HCT116 (cell line): ENCODE measurements around the gene KLF6. TPM values are rescaled to one million over a fixed set of nuclear protein-coding genes. Genes with fewer than 3 reads are reported as not detected.

Experiments used
- ATAC-seq: fragments of 200-7000 bp; cut with Tn5 transposase; 2 replicates; pipeline ENCODE4 v1.9.1; 2020; ENCODE audit warnings: mild to moderate bottlenecking, moderate library complexity
- BruUV-seq: library from RNA; stranded (reverse); fragments of 400-500 nt; replicated peaks from 2 replicates; lab custom pipeline; 2021; lab: Mats Ljungman, UMichigan
- CTCF ChIA-PET: fragments of 300-600 bp; sonication (Branson Sonifier 250); formaldehyde crosslinking; loops from one replicate; lab custom pipeline; 2021; ENCODE audit warnings: antibody characterized with exemption; lab: Charles Lee
- POLR2A ChIA-PET: fragments of 300-600, 350-600 bp; sonication (Branson Sonifier 250); formaldehyde crosslinking; loops from one replicate; lab custom pipeline; 2021; ENCODE audit warnings: antibody characterized with exemption; lab: Charles Lee
- RAD21 ChIA-PET, 2 experiments: fragments of 300-600 bp; sonication (Branson Sonifier 250); formaldehyde crosslinking; loops; one replicate each; lab custom pipeline; 2023; ENCODE audit warnings: low total read pairs in 2 of 2; ENCODE audit not compliant: uncharacterized antibody in 2 of 2, unreplicated experiment in 2 of 2, low non-redundant PET in 1 of 2; lab: Charles Lee
- DNase-seq: peaks from one replicate; pipeline ENCODE4 v3.0.0-alpha.2; 2010; ENCODE audit warnings: low read depth, low spot score
- H2AFZ ChIP-seq: fragments of 200-600 bp; shearing (Covaris generic), sonication (generic); 2 replicates; pipeline ENCODE4 v1.6.1; 2017; ENCODE audit warnings: low read depth, mixed run types, mixed read lengths, antibody characterized with exemption, low read length; ENCODE audit not compliant: poor library complexity, severe bottlenecking
- H3K27ac ChIP-seq: 2 replicates; pipeline ENCODE4 v1.5.1; 2012; ENCODE audit warnings: low read depth, low read length
- H3K27me3 ChIP-seq: fragments of 200-600 bp; sonication (generic); 2 replicates; pipeline ENCODE4 v1.6.1; 2016; ENCODE audit warnings: mixed run types, low read length, mixed read lengths; ENCODE audit not compliant: insufficient read depth
- H3K36me3 ChIP-seq, 2 experiments: fragments of 200-500 bp in 1 of 2; fragments of 200-600 bp in 1 of 2; sonication (Bioruptor generic) in 1 of 2; sonication (generic) in 1 of 2; 2 replicates each; pipeline versions ENCODE4 v1.5.1 to v1.6.1; 2014 to 2016; ENCODE audit warnings: low read length in 2 of 2, inconsistent platforms in 1 of 2, mixed read lengths in 1 of 2, mixed run types in 1 of 2; ENCODE audit not compliant: insufficient read depth in 2 of 2, control insufficient read depth in 1 of 2
- H3K4me1 ChIP-seq, 2 experiments: fragments of 200-600 bp in 1 of 2; sonication (generic) in 1 of 2; 2 replicates each; pipeline versions ENCODE4 v1.5.1 to v1.6.1; 2012 to 2017; ENCODE audit warnings: low read length in 2 of 2, inconsistent platforms in 1 of 2, mild to moderate bottlenecking in 1 of 2, mixed read lengths in 1 of 2, mixed run types in 1 of 2, moderate library complexity in 1 of 2; ENCODE audit not compliant: insufficient read depth in 2 of 2, control insufficient read depth in 1 of 2
- H3K4me2 ChIP-seq: fragments of 200-600 bp; sonication (generic); 2 replicates; pipeline ENCODE4 v1.6.1; 2017; ENCODE audit warnings: mixed run types, low read length, mixed read lengths
- H3K4me3 ChIP-seq, 2 experiments: fragments of 200-600 bp in 1 of 2; sonication (generic) in 1 of 2; replicated peaks in 1 of 2; 2 replicates each; pipeline ENCODE4 v1.5.1; 2011 to 2016; ENCODE audit warnings: low read length in 2 of 2, control low read depth in 1 of 2, low read depth in 1 of 2, mild to moderate bottlenecking in 1 of 2, mixed read lengths in 1 of 2, mixed run types in 1 of 2
- H3K79me2 ChIP-seq: fragments of 200-600 bp; sonication (generic); 2 replicates; pipeline ENCODE4 v1.6.1; 2017; ENCODE audit warnings: mild to moderate bottlenecking, mixed run types, low read length, moderate library complexity, mixed read lengths; ENCODE audit not compliant: insufficient read depth
- H3K9ac ChIP-seq: fragments of 200-600 bp; sonication (generic); 2 replicates; pipeline ENCODE4 v1.6.1; 2016; ENCODE audit warnings: low read length, mixed read lengths
- H3K9me2 ChIP-seq: fragments of 200-600 bp; sonication (generic), shearing (Covaris generic); 2 replicates; pipeline ENCODE4 v1.6.1; 2017; ENCODE audit warnings: mixed run types, mild to moderate bottlenecking, moderate library complexity; ENCODE audit not compliant: insufficient read depth
- H3K9me3 ChIP-seq, 2 experiments: fragments of 200-500 bp in 1 of 2; fragments of 200-600 bp in 1 of 2; sonication (Bioruptor generic) in 1 of 2; sonication (generic) in 1 of 2; 2 replicates each; pipeline ENCODE4 v1.6.1; 2014 to 2017; ENCODE audit warnings: low read length in 2 of 2, mixed read lengths in 2 of 2, inconsistent platforms in 1 of 2, low read depth in 1 of 2, mild to moderate bottlenecking in 1 of 2, mixed run types in 1 of 2, moderate library complexity in 1 of 2; ENCODE audit not compliant: control insufficient read depth in 1 of 2, insufficient read depth in 1 of 2
- H4K20me1 ChIP-seq: fragments of 200-600 bp; sonication (generic), shearing (Covaris generic); 2 replicates; pipeline ENCODE4 v1.6.1; 2017; ENCODE audit warnings: mixed run types, mild to moderate bottlenecking, moderate library complexity; ENCODE audit not compliant: insufficient read depth
- CBX3 ChIP-seq: IDR thresholded peaks from 2 replicates; pipeline ENCODE4 v1.6.1; 2012; ENCODE audit warnings: low read depth
- EGR1 ChIP-seq: IDR thresholded peaks from 2 replicates; pipeline ENCODE4 v1.6.1; 2012; ENCODE audit warnings: low read depth
- ELF1 ChIP-seq: IDR thresholded peaks from 2 replicates; pipeline ENCODE4 v1.6.1; 2012; ENCODE audit warnings: low read depth, borderline replicate concordance
- JUND ChIP-seq: IDR thresholded peaks from 2 replicates; pipeline ENCODE4 v1.6.1; 2012
- POLR2A ChIP-seq: IDR thresholded peaks from 2 replicates; pipeline ENCODE4 v1.7.0; 2011; ENCODE audit warnings: borderline replicate concordance; ENCODE audit not compliant: insufficient read depth, insufficient read length; ENCODE audit errors: extremely low read depth
- POLR2AphosphoS5 ChIP-seq: IDR thresholded peaks from 2 replicates; pipeline ENCODE4 v1.6.1; 2011; ENCODE audit warnings: mild to moderate bottlenecking, low read depth, low read length, moderate library complexity
- SIN3A ChIP-seq: IDR thresholded peaks from 2 replicates; pipeline ENCODE4 v1.6.1; 2012; ENCODE audit warnings: low read depth
- SP1 ChIP-seq: IDR thresholded peaks from 2 replicates; pipeline ENCODE4 v1.6.1; 2012; ENCODE audit warnings: low read depth
- SRF ChIP-seq: IDR thresholded peaks from 2 replicates; pipeline ENCODE4 v1.6.1; 2012; ENCODE audit warnings: low read depth
- TCF7L2 ChIP-seq: IDR thresholded peaks from 2 replicates; pipeline ENCODE4 v1.7.0; 2011; ENCODE audit warnings: borderline replicate concordance, inconsistent platforms; ENCODE audit not compliant: insufficient read depth, insufficient read length; ENCODE audit errors: extremely low read depth
- intact Hi-C: fragments of 100-400 bp; cut with micrococcal nuclease; formaldehyde crosslinking; loops from 2 replicates; pipeline ENCODE4 v1.10.0; 2022
- total RNA-seq: library from RNA; stranded (reverse); gene quantifications from one replicate; pipeline ENCODE4 v1.2.1, GENCODE V29; 2021; ENCODE audit not compliant: unreplicated experiment
- TF ChIP-seq, protein P1 (sequence below): IDR thresholded peaks from 2 replicates; pipeline ENCODE4 v1.6.1; 2012; ENCODE audit warnings: low read depth
- TF ChIP-seq, protein P2 (sequence below): IDR thresholded peaks from 2 replicates; pipeline ENCODE4 v1.6.1; 2012
- TF ChIP-seq, protein P3 (sequence below): IDR thresholded peaks from 2 replicates; pipeline ENCODE4 v1.6.1; 2012

Gene KLF6
- total RNA-seq, 1 experiment from 2014 or later: 82.2 TPM

DNA sequence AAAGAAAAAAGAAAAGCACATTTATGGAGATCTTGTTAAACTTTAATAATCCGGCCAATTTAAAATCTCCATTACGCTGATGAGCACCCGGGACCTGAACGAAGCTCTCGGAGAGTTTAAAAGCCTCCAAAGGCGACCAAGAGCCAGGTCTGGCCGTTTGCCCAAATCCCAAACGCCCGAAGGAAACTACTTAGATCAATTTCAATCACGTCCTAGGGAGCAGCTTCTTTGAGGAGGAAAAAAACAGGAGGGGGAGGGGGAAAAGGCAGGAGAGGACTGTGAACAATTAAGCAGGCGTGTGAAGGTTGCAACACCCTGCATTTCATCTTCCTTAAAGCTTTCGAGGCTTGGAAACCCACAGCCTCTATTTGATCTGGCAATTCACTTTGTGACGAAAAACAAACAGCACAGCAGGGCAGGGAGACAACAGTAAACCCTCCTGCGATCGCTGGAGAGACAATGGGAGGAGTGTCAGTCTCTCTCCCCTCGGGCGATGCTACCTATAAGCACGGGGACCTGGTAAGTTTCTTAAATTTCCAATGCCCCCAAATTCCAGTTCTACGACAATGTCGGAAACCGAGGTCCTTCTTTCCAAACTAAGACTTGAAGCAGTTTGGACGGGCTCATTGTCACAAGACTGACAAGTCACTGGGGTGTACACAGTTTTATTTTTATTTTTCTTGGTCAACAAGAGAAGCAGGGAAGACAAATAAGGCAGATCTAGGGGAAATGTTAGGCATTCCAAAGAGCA lies 1.2 kb downstream of the KLF6 start:
- TF ChIP-seq EGR1: no peak
- peak; percentile 87 for TF ChIP-seq TCF7L2
- TF ChIP-seq POLR2AphosphoS5: peak; percentile 62; the same call in 1 of the 2 replicates
- peaks cover 46 to 75% of the 10 kb centered on the region in 2 experiments for H3K4me1 ChIP-seq

DNA sequence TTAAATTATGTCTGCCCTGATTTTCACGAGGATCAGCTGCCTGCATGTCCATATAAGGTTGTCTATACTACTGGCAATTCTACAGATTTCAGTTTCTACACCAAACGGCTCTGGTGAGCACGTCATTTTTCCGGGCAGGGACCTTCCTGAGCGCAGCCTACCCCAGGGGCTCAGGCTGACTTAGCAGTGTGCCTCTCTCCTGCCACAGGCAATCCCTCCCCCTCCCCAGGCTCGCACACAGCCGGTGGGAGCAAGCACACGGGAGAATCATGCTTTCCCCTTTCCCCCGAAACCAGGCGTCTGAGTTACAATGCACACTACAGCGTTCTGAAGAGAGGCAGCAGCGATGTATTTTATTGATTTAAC lies 1.7 kb downstream of the KLF6 start:
- Histone ChIP-seq H4K20me1 (peaks cover 30% of the 10 kb centered on the region; the same call in 1 of the 2 replicates), H3K4me1 (peaks cover 51 to 75% of the 10 kb centered on the region in 2 experiments), H3K27me3 (no peaks in the 10 kb centered on the region), H3K4me3 (peak overlapping the region; percentile 89 to 91), H3K27ac (peak overlapping the region; percentile 96), H3K9ac (peak overlapping the region; percentile 94), H3K4me2 (peak overlapping the region; percentile 93), H3K36me3 (peaks cover 37 to 54% of the 10 kb centered on the region in 2 experiments), H2AFZ (no peak overlapping the region), H3K9me3 (no peaks in the 10 kb centered on the region), H3K79me2 (peaks cover 67% of the 10 kb centered on the region), H3K9me2 (no peaks in the 10 kb centered on the region)
- peak; percentile 2 for ATAC-seq
- RAD21 ChIA-PET: no interaction called here
- intact Hi-C loops: loop anchor here (2.0 to 10.0 kb wide), 2 partner anchors 70 to 372 kb away; no protein-coding TSS in a partner anchor
- no peak for DNase-seq
- no TSS peak for BruUV-seq
- TF ChIP-seq SP1: no peak; the same call in 1 of the 2 replicates
- TF ChIP-seq, protein P1, sequence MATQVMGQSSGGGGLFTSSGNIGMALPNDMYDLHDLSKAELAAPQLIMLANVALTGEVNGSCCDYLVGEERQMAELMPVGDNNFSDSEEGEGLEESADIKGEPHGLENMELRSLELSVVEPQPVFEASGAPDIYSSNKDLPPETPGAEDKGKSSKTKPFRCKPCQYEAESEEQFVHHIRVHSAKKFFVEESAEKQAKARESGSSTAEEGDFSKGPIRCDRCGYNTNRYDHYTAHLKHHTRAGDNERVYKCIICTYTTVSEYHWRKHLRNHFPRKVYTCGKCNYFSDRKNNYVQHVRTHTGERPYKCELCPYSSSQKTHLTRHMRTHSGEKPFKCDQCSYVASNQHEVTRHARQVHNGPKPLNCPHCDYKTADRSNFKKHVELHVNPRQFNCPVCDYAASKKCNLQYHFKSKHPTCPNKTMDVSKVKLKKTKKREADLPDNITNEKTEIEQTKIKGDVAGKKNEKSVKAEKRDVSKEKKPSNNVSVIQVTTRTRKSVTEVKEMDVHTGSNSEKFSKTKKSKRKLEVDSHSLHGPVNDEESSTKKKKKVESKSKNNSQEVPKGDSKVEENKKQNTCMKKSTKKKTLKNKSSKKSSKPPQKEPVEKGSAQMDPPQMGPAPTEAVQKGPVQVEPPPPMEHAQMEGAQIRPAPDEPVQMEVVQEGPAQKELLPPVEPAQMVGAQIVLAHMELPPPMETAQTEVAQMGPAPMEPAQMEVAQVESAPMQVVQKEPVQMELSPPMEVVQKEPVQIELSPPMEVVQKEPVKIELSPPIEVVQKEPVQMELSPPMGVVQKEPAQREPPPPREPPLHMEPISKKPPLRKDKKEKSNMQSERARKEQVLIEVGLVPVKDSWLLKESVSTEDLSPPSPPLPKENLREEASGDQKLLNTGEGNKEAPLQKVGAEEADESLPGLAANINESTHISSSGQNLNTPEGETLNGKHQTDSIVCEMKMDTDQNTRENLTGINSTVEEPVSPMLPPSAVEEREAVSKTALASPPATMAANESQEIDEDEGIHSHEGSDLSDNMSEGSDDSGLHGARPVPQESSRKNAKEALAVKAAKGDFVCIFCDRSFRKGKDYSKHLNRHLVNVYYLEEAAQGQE: no peak
- no peak for TF ChIP-seq POLR2A
- 0 out of 2 replicates have a peak, but pooled peaks have one; percentile 4 for TF ChIP-seq POLR2AphosphoS5
- no peak for TF ChIP-seq JUND
- TF ChIP-seq CBX3: 0 out of 2 replicates have a peak, but pooled peaks have one; percentile 7
- TF ChIP-seq ELF1: no peak
- peak; percentile 42; the same call in 1 of the 2 replicates for TF ChIP-seq SRF
- TF ChIP-seq TCF7L2: peak; percentile 1
- TF ChIP-seq, protein P2, sequence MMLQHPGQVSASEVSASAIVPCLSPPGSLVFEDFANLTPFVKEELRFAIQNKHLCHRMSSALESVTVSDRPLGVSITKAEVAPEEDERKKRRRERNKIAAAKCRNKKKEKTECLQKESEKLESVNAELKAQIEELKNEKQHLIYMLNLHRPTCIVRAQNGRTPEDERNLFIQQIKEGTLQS: no peak
- no peak for TF ChIP-seq SIN3A
- TF ChIP-seq, protein P3, sequence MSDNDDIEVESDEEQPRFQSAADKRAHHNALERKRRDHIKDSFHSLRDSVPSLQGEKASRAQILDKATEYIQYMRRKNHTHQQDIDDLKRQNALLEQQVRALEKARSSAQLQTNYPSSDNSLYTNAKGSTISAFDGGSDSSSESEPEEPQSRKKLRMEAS: 0 out of 2 replicates have a peak, but pooled peaks have one; percentile 3
- CTCF ChIA-PET: no interaction called here
- POLR2A ChIA-PET: interaction anchor here (0.7 to 3.2 kb wide), 11 partner anchors 11 to 571 kb away, joined by 3 to 22 read pairs (median 5); no protein-coding TSS in a partner anchor

More for the DNA sequence above, 1.2 kb downstream of the KLF6 start:
- Histone ChIP-seq H3K9me2 (no peaks in the 10 kb centered on the region), H3K27me3 (no peaks in the 10 kb centered on the region), H3K4me2 (peak overlapping the region; percentile 93), H3K36me3 (peaks cover 32 to 48% of the 10 kb centered on the region in 2 experiments), H4K20me1 (peaks cover 25% of the 10 kb centered on the region; the same call in 1 of the 2 replicates), H3K27ac (peak overlapping the region; percentile 96), H3K9me3 (no peaks in the 10 kb centered on the region), H2AFZ (no peak overlapping the region), H3K9ac (peak overlapping the region; percentile 94), H3K4me3 (peak overlapping the region; percentile 89 to 91), H3K79me2 (peaks cover 62% of the 10 kb centered on the region)
- TSS peak; percentile 44 for BruUV-seq
- intact Hi-C loops: loop anchor here (2.0 to 10.0 kb wide), 2 partner anchors 69 to 371 kb away; no protein-coding TSS in a partner anchor
- ATAC-seq (no peak), DNase-seq (no peak)
- CTCF ChIA-PET: no interaction called here
- RAD21 ChIA-PET: interaction anchor here in 1 of 2 experiments (0.7 kb wide), 1 partner anchor 26 kb away, joined by 3 read pairs; no protein-coding TSS in a partner anchor
- POLR2A ChIA-PET: interaction anchor here (0.6 to 3.2 kb wide), 17 partner anchors 9 to 578 kb away, joined by 3 to 83 read pairs (median 7); no protein-coding TSS in a partner anchor
